IMR-90 (cell line): ENCODE measurements around the gene HSD17B8. TPM values are rescaled to one million over a fixed set of nuclear protein-coding genes. Genes with fewer than 3 reads are reported as not detected.

Experiments used
- ATAC-seq: fragments of 200-7000 bp; cut with Tn5 transposase; 2 replicates; pipeline ENCODE4 v1.9.1; 2020; ENCODE audit warnings: low read depth, mild to moderate bottlenecking, moderate library complexity
- BruUV-seq: library from RNA; stranded (reverse); fragments of 400-500 nt; replicated peaks from 2 replicates; lab custom pipeline; 2021; lab: Mats Ljungman, UMichigan
- CTCF ChIA-PET: fragments of 300-600 bp; formaldehyde crosslinking; extraction: SDS; loops from one replicate; lab custom pipeline; 2021; ENCODE audit warnings: antibody characterized with exemption; lab: Yijun Ruan, JAX
- POLR2A ChIA-PET: fragments of 300-600 bp; sonication (Branson Sonifier 250); formaldehyde crosslinking; loops from one replicate; lab custom pipeline; 2022; ENCODE audit warnings: antibody characterized with exemption; ENCODE audit not compliant: unreplicated experiment; lab: Charles Lee
- DNase-seq: peaks from one replicate; pipeline ENCODE4 v3.0.0; 2013
- H2AFZ ChIP-seq: replicated peaks from 2 replicates; pipeline ENCODE3; 2013; ENCODE audit warnings: low read length, mild to moderate bottlenecking; ENCODE audit not compliant: poor library complexity
- H2AK5ac ChIP-seq: 2 replicates; pipeline ENCODE4 v1.6.1; 2013; ENCODE audit warnings: low read depth, low read length, inconsistent platforms
- H2AK9ac ChIP-seq: replicated peaks from 2 replicates; pipeline ENCODE3; 2013; ENCODE audit warnings: mild to moderate bottlenecking, low read depth, low read length, moderate library complexity; ENCODE audit not compliant: poor library complexity
- H2BK120ac ChIP-seq: 2 replicates; pipeline ENCODE4 v1.6.1; 2013; ENCODE audit warnings: low read depth, low read length, inconsistent platforms
- H2BK15ac ChIP-seq: 3 replicates; pipeline ENCODE4 v1.6.1; 2013; ENCODE audit warnings: low read depth, low read length, inconsistent platforms
- H2BK20ac ChIP-seq: 2 replicates; pipeline ENCODE4 v1.6.1; 2013; ENCODE audit warnings: low read depth, mild to moderate bottlenecking, inconsistent platforms, low read length, moderate library complexity
- H2BK5ac ChIP-seq: 2 replicates; pipeline ENCODE4 v1.6.1; 2013; ENCODE audit warnings: mild to moderate bottlenecking, low read depth, low read length, inconsistent platforms; ENCODE audit not compliant: poor library complexity, severe bottlenecking
- H3K14ac ChIP-seq: replicated peaks from 2 replicates; pipeline ENCODE4 v1.6.1; 2013; ENCODE audit warnings: low read depth, low read length, inconsistent platforms
- H3K18ac ChIP-seq: 2 replicates; pipeline ENCODE4 v1.6.1; 2013; ENCODE audit warnings: low read depth, low read length, control low read depth
- H3K23ac ChIP-seq: 2 replicates; pipeline ENCODE4 v1.6.1; 2013; ENCODE audit warnings: low read depth, low read length, inconsistent platforms
- H3K27ac ChIP-seq: 2 replicates; pipeline ENCODE4 v1.5.1; 2013; ENCODE audit warnings: mild to moderate bottlenecking, control low read depth, low read length; ENCODE audit not compliant: insufficient read depth
- H3K27me3 ChIP-seq: 2 replicates; pipeline ENCODE4 v1.6.1; 2013; ENCODE audit warnings: low read length; ENCODE audit not compliant: control insufficient read depth, insufficient read depth
- H3K36me3 ChIP-seq: 2 replicates; pipeline ENCODE4 v1.6.1; 2013; ENCODE audit warnings: low read length, mixed read lengths; ENCODE audit not compliant: control insufficient read depth, insufficient read depth
- H3K4ac ChIP-seq: 2 replicates; pipeline ENCODE4 v1.6.1; 2013; ENCODE audit warnings: low read depth, low read length, inconsistent platforms
- H3K4me1 ChIP-seq: 2 replicates; pipeline ENCODE4 v1.6.1; 2013; ENCODE audit warnings: low read length, mixed read lengths; ENCODE audit not compliant: control insufficient read depth, insufficient read depth
- H3K4me2 ChIP-seq: 2 replicates; pipeline ENCODE4 v1.6.1; 2013; ENCODE audit warnings: low read depth, mild to moderate bottlenecking, control low read depth, low read length, moderate library complexity
- H3K4me3 ChIP-seq: 2 replicates; pipeline ENCODE4 v1.5.1; 2013; ENCODE audit warnings: low read depth, mild to moderate bottlenecking, control low read depth, low read length, moderate library complexity; ENCODE audit not compliant: insufficient read depth
- H3K56ac ChIP-seq: 2 replicates; pipeline ENCODE4 v1.6.1; 2013; ENCODE audit warnings: low read length, inconsistent platforms; ENCODE audit not compliant: insufficient read depth; ENCODE audit errors: extremely low read depth
- H3K79me1 ChIP-seq, 2 experiments: 2 replicates each; pipeline ENCODE4 v1.6.1; 2013; ENCODE audit warnings: low read length in 2 of 2, inconsistent platforms in 1 of 2, low read depth in 1 of 2
- H3K9ac ChIP-seq: 2 replicates; pipeline ENCODE4 v1.6.1; 2013; ENCODE audit warnings: low read depth, low read length, control low read depth
- H3K9me1 ChIP-seq: 2 replicates; pipeline ENCODE4 v1.6.1; 2013; ENCODE audit warnings: low read length, inconsistent platforms; ENCODE audit not compliant: insufficient read depth
- H3K9me3 ChIP-seq: 2 replicates; pipeline ENCODE4 v1.6.1; 2013; ENCODE audit warnings: low read length; ENCODE audit not compliant: control insufficient read depth, insufficient read depth
- H4K20me1 ChIP-seq: 2 replicates; pipeline ENCODE4 v1.6.1; 2013; ENCODE audit warnings: low read length, inconsistent platforms; ENCODE audit not compliant: insufficient read depth
- H4K5ac ChIP-seq: 2 replicates; pipeline ENCODE4 v1.6.1; 2013; ENCODE audit warnings: mild to moderate bottlenecking, low read depth, low read length, control low read depth
- H4K8ac ChIP-seq, 2 experiments: 2 replicates each; pipeline ENCODE4 v1.6.1; 2013; ENCODE audit warnings: low read depth in 2 of 2, low read length in 2 of 2, control low read depth in 1 of 2, inconsistent platforms in 1 of 2
- H4K91ac ChIP-seq: 2 replicates; pipeline ENCODE4 v1.6.1; 2013; ENCODE audit warnings: low read depth, low read length, inconsistent platforms; ENCODE audit not compliant: insufficient read depth
- MAFK ChIP-seq: IDR thresholded peaks from 2 replicates; pipeline ENCODE4 v1.6.1; 2012; ENCODE audit warnings: low read depth, low read length, improper control_type of control experiment
- MXI1 ChIP-seq: IDR thresholded peaks from 2 replicates; pipeline ENCODE4 v1.6.1; 2012; ENCODE audit warnings: low read depth, mild to moderate bottlenecking, low read length, moderate library complexity, borderline replicate concordance
- NFE2L2 ChIP-seq: fragments of 150-350 bp; IDR thresholded peaks from 2 replicates; pipeline ENCODE4 v1.6.1; 2016; ENCODE audit warnings: low read depth, mild to moderate bottlenecking, low read length
- RCOR1 ChIP-seq: IDR thresholded peaks from 2 replicates; pipeline ENCODE4 v1.6.1; 2012; ENCODE audit warnings: mild to moderate bottlenecking, low read length, improper control_type of control experiment; ENCODE audit not compliant: insufficient replicate concordance
- RFX5 ChIP-seq: IDR thresholded peaks from 2 replicates; pipeline ENCODE4 v1.8.0; 2012; ENCODE audit warnings: low read depth, mild to moderate bottlenecking, low read length, moderate library complexity
- whole genome bisulfite sequencing, 2 experiments: methylation state at CpG; one replicate each; pipeline versions ENCODE4 v1.1.5 to v1.1.7; 2013; ENCODE audit warnings: missing lambda C conversion rate in 2 of 2; ENCODE audit not compliant: insufficient read length in 1 of 2; ENCODE audit errors: extremely low coverage in 2 of 2; 5-methylcytosine and 5-hydroxymethylcytosine counted together
- dilution Hi-C: fragments of 300-500 bp; cut with HindIII; formaldehyde crosslinking; loops from one replicate; pipeline ENCODE4 v1.14.3; 2018; ENCODE audit warnings: low sequenced_read_pairs; ENCODE audit not compliant: unreplicated experiment
- in situ Hi-C: fragments of 300-500 bp; cut with MboI; formaldehyde crosslinking; loops from 3 replicates; pipeline ENCODE4 v1.14.3; 2019; ENCODE audit warnings: low sequenced_read_pairs, inconsistent platforms, mixed read lengths
- intact Hi-C: fragments of 100-400 bp; cut with micrococcal nuclease; formaldehyde crosslinking; loops from 2 replicates; pipeline ENCODE4 v1.10.0; 2022
- polyA plus RNA-seq, 3 experiments: library from polyadenylated mRNA; depleted of rRNA; stranded (reverse); fragments of >200 nt; gene quantifications; 2 replicates each; pipeline ENCODE4 v1.2.3, GENCODE V29; 2012; ENCODE audit warnings: low replicate concordance in 1 of 3
- total RNA-seq: library from RNA; depleted of rRNA; stranded (reverse); fragments of >200 nt; gene quantifications from 2 replicates; pipeline ENCODE4 v1.2.3, GENCODE V29; 2012
- TF ChIP-seq, protein P1 (sequence below): conservative IDR thresholded peaks from 2 replicates; pipeline ENCODE4 v1.5.1; 2012; ENCODE audit warnings: mild to moderate bottlenecking, low read depth, low read length, improper control_type of control experiment

Gene HSD17B8
- total and polyA plus RNA-seq, 2 of the 4 experiments (the other 2 are of a cell fraction) = 1.6 to 4.3 TPM

- Histone ChIP-seq H3K56ac (no peak overlapping the region), H3K9me3 (no peaks in the 10 kb centered on the region), H4K91ac (no peak overlapping the region), H2BK15ac (no peak overlapping the region), H3K9me1 (peaks cover 5% of the 10 kb centered on the region; the same call in 1 of the 2 replicates), H4K5ac (no peak overlapping the region), H3K4ac (no peak overlapping the region), H3K23ac (no peak overlapping the region), H4K8ac (no peak overlapping the region), H2AFZ (no peak overlapping the region), H3K14ac (no peak overlapping the region), H2AK5ac (no peak overlapping the region), H3K27me3 (peaks cover 4% of the 10 kb centered on the region), H4K20me1 (no peaks in the 10 kb centered on the region), H3K4me2 (no peak overlapping the region), H2BK120ac (no peak overlapping the region), H3K27ac (no peak overlapping the region), H3K4me1 (peaks cover 9% of the 10 kb centered on the region), H3K4me3 (no peak overlapping the region), H3K9ac (no peak overlapping the region), H2BK5ac (no peak overlapping the region), H2BK20ac (no peak overlapping the region), H3K36me3 (no peaks in the 10 kb centered on the region), H3K18ac (no peak overlapping the region), H3K79me1 (no peaks in the 10 kb centered on the region), H2AK9ac (no peak overlapping the region)
- 92% methylated on average over 6 of the region's 11 CpGs; no CpG with 5 or more reads in 1 of the 2 experiments for WGBS, 2 experiments
- intact Hi-C loops (no loop called here), dilution Hi-C loops (no loop called here), in situ Hi-C loops (loop anchor here (5.0 to 10.0 kb wide), 2 partner anchors 87 to 145 kb away; no protein-coding TSS in a partner anchor)
- BruUV-seq = no TSS peak
- ATAC-seq = no peak
- DNase-seq = no peak
- ChIA-PET POLR2A (no interaction called here), CTCF (interaction anchor here (0.6 to 1.4 kb wide), 4 partner anchors 7 to 88 kb away, joined by 3 to 6 read pairs (median 4); no protein-coding TSS in a partner anchor)
- TF ChIP-seq, protein P1, sequence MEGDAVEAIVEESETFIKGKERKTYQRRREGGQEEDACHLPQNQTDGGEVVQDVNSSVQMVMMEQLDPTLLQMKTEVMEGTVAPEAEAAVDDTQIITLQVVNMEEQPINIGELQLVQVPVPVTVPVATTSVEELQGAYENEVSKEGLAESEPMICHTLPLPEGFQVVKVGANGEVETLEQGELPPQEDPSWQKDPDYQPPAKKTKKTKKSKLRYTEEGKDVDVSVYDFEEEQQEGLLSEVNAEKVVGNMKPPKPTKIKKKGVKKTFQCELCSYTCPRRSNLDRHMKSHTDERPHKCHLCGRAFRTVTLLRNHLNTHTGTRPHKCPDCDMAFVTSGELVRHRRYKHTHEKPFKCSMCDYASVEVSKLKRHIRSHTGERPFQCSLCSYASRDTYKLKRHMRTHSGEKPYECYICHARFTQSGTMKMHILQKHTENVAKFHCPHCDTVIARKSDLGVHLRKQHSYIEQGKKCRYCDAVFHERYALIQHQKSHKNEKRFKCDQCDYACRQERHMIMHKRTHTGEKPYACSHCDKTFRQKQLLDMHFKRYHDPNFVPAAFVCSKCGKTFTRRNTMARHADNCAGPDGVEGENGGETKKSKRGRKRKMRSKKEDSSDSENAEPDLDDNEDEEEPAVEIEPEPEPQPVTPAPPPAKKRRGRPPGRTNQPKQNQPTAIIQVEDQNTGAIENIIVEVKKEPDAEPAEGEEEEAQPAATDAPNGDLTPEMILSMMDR = no peak
- no peak for TF ChIP-seq RCOR1
- TF ChIP-seq MXI1 = no peak
- TF ChIP-seq RFX5 = no peak
- no peak for TF ChIP-seq MAFK
- no peak for TF ChIP-seq NFE2L2
Measured at GRCh38 chr6:33160096-33160495, 44.4 kb upstream of the HSD17B8 start.
